K562 (cell line): ENCODE data around the gene ASB18. TPM values are rescaled to one million over a fixed set of nuclear protein-coding genes. Genes with fewer than 3 reads are reported as not detected.

ENCODE experiments used
- CBX2 ChIP-seq: fragments of 200-600 bp; sonication (generic); IDR thresholded peaks from one replicate; pipeline ENCODE4 v1.6.1; 2012; ENCODE audit warnings: mild to moderate bottlenecking, low read length, inconsistent platforms; ENCODE audit not compliant: insufficient read depth, poor library complexity, severe bottlenecking
- HNRNPUL1 ChIP-seq: fragments of 200-400 bp; formaldehyde crosslinking; IDR thresholded peaks from 2 replicates; pipeline ENCODE4 v1.6.1; 2017; ENCODE audit warnings: low read length
- MYBL2 ChIP-seq, 2 experiments: fragments of 450-650 bp in 1 of 2; sonication (generic) in 1 of 2; formaldehyde crosslinking in 1 of 2; IDR thresholded peaks; 2 replicates each; pipeline versions ENCODE4 v1.6.1 to v1.8.1; 2017 to 2022; ENCODE audit warnings: borderline replicate concordance in 1 of 2, inconsistent platforms in 1 of 2, low read depth in 1 of 2, mild to moderate bottlenecking in 1 of 2, missing genetic modification reagents in 1 of 2, moderate library complexity in 1 of 2
- NFE2L1 ChIP-seq: fragments of 450-650 bp; IDR thresholded peaks from 2 replicates; pipeline ENCODE4 v1.6.1; 2016; ENCODE audit warnings: missing genetic modification characterization, low read depth, mild to moderate bottlenecking, missing compliant biosample characterization, moderate library complexity, borderline replicate concordance
- SUPT5H ChIP-seq: fragments of 450-650 bp; IDR thresholded peaks from 2 replicates; pipeline ENCODE4 v1.6.1; 2016
- polyA plus RNA-seq, 8 experiments: library from polyadenylated mRNA; depleted of rRNA in 4 of 8; stranded (reverse) in 5 of 8; unstranded in 3 of 8; fragments of >200 nt; fragmentation: Nextera tagmentation in 2 of 8; fragmentation: Illumina TruSeq in 1 of 8; extraction: Ambion mirVana in 2 of 8; extraction: Trizol in 1 of 8; gene quantifications; 2 replicates each; pipeline versions ENCODE4 v1.2.1 to v1.2.3, GENCODE V29; 2011 to 2014; ENCODE audit warnings: inconsistent platforms in 1 of 8, missing spikeins in 1 of 8
- total RNA-seq, 7 experiments: library from RNA; depleted of rRNA in 6 of 7; stranded (reverse); fragments of >200 nt in 6 of 7; fragmentation: Illumina TruSeq in 2 of 7; extraction: Trizol in 2 of 7; gene quantifications; 2 replicates each; pipeline versions ENCODE4 v1.2.1 to v1.2.3, GENCODE V29; 2011 to 2021; ENCODE audit warnings: low replicate concordance in 1 of 7
- TF ChIP-seq, protein P1 (sequence below): fragments of 450-650 bp; formaldehyde crosslinking; IDR thresholded peaks from 2 replicates; pipeline ENCODE4 v1.4.0; 2022; ENCODE audit warnings: missing genetic modification characterization
- TF ChIP-seq, protein P2 (sequence below): sonication (generic); formaldehyde crosslinking; IDR thresholded peaks from 2 replicates; pipeline ENCODE4 v1.8.0; 2022; ENCODE audit warnings: missing genetic modification reagents, mild to moderate bottlenecking, borderline replicate concordance

The ASB18 gene
- total and polyA plus RNA-seq, 9 of the 15 experiments (the other 6 are each of a cell fraction or from before 2014, with no cell fraction given): not detected

DNA sequence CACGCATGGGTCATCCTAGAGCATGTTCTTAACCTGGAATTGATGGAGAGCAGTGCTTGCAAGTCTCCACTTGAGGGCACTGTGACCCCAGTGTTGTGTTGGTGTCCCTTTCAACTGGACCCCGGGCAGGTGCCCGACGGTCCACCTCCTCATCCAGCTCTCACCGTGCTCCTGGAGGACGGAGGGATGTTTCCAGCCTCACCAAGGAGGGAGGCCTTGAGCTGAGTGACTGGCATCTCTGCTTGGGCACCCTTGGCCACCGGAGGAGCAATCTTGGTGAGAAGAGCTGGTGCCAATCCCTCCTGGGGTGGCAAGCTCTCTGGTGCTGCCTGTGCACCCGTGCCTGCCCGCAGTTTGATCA lies 45.4 kb upstream of the ASB18 start (continued):
- no peak for TF ChIP-seq NFE2L1
- TF ChIP-seq SUPT5H: no peak
- no peak for TF ChIP-seq MYBL2 (IDR thresholded peaks at IDR 0.05; ENCODE audit: low read depth)
- no peak for TF ChIP-seq MYBL2 (CRISPR knock-in tag; IDR thresholded peaks at IDR 0.05; ENCODE audit: borderline replicate concordance)
- TF ChIP-seq, protein P1, sequence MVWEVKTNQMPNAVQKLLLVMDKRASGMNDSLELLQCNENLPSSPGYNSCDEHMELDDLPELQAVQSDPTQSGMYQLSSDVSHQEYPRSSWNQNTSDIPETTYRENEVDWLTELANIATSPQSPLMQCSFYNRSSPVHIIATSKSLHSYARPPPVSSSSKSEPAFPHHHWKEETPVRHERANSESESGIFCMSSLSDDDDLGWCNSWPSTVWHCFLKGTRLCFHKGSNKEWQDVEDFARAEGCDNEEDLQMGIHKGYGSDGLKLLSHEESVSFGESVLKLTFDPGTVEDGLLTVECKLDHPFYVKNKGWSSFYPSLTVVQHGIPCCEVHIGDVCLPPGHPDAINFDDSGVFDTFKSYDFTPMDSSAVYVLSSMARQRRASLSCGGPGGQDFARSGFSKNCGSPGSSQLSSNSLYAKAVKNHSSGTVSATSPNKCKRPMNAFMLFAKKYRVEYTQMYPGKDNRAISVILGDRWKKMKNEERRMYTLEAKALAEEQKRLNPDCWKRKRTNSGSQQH: no peak
- no peak for TF ChIP-seq CBX2
- TF ChIP-seq, protein P2, sequence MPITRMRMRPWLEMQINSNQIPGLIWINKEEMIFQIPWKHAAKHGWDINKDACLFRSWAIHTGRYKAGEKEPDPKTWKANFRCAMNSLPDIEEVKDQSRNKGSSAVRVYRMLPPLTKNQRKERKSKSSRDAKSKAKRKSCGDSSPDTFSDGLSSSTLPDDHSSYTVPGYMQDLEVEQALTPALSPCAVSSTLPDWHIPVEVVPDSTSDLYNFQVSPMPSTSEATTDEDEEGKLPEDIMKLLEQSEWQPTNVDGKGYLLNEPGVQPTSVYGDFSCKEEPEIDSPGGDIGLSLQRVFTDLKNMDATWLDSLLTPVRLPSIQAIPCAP (CRISPR knock-in tag): no peak
- TF ChIP-seq HNRNPUL1: no peak
